Measurements from ENCODE around the gene ADARB1. TPM values are rescaled to one million over a fixed set of nuclear protein-coding genes. Genes with fewer than 3 reads are reported as not detected.
"Not testable (repeated sequence)": the region's sequence is repeated elsewhere in the genome, so short reads cannot be mapped to it uniquely, and the experiment has no call there.

Gene ADARB1
- total RNA-seq, 1 experiment from 2014 or later = 12.1 TPM

DNA sequence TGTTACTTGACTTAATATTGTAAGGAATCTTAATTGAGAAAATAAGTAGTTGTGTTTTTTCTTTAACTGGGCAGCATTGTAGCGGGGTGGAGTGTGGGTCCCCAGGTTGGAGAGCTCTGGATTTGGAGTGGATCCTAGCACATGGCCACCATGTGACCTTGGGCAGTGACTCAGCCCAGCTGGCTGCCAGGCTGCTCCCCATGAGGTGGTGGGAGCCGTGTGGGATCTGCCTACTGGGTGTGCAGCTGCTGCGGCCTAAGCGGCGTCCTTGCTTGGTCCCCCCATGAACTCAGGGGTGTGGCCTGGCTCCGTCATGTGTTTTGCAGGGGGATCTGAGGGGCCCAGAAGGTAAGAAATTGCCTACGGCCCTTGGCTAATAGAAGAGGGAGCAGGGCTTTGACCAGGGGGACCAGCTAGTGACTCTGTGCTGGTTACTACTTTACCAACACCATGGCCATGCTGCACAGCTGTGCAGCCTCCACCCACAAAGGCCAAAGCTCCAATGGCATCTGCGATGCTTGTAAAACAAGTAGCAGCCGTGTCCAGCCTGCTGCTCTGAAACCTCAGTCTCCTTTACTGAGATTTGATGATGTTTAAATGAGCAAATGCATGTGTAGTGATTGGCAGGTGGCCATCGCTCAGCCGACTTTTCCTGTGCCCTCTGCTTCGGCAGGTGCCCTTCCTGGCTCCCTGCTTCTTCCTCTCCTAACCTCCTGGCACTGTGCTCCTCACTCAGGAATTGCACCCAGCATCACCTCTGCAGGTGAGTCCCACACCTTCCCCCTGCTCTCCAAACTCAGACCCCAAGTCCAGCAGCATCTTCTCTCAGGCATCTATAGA lies 68.3 kb downstream of the ADARB1 start:
- BruUV-seq (replicated peaks) = no TSS peak
- Histone ChIP-seq H3F3A (ENCODE audit: insufficient read depth, low read depth) (no peaks in the 10 kb centered on the region), H4K20me1 (ENCODE audit: insufficient read depth) (no peaks in the 10 kb centered on the region), H3K79me2 (ENCODE audit: low read depth) (no peaks in the 10 kb centered on the region), H3K4me3 (no peak overlapping the region), H3K36me3 (ENCODE audit: low read depth) (no peaks in the 10 kb centered on the region), H3K9me2 (ENCODE audit: insufficient read depth) (no peaks in the 10 kb centered on the region), H3K9me3 (ENCODE audit: insufficient read depth, low read depth) (no peaks in the 10 kb centered on the region), H3K4me2 (no peak overlapping the region), H3K27ac (no peak overlapping the region), H2AFZ (no peak overlapping the region), H3K4me1 (replicated peaks; ENCODE audit: insufficient read depth) (no peaks in the 10 kb centered on the region; the same call in 1 of the 2 replicates), H3K27me3 (ENCODE audit: insufficient read depth, low read depth) (no peaks in the 10 kb centered on the region)
- TF ChIP-seq CTCF (conservative IDR thresholded peaks at IDR 0.05) = no peak
- TF ChIP-seq EZH2 (IDR thresholded peaks at IDR 0.05; ENCODE audit: low read depth) = no peak
- DNase-seq = no peak
- intact Hi-C loops (cut with micrococcal nuclease; ENCODE audit: unreplicated experiment) = loop anchor here (10.0 kb wide), 1 partner anchor 102 kb away; no protein-coding TSS in a partner anchor
- ChIA-PET CTCF (interaction anchor here (0.6 kb wide), 1 partner anchor 166 kb away, joined by 3 read pairs; no protein-coding TSS in a partner anchor), POLR2A (ENCODE audit: unreplicated experiment) (no interaction called here)

- Histone ChIP-seq H3K27ac (no peak overlapping the region), H3F3A (ENCODE audit: insufficient read depth, low read depth) (no peaks in the 10 kb centered on the region), H4K20me1 (ENCODE audit: insufficient read depth) (no peaks in the 10 kb centered on the region), H3K9me2 (ENCODE audit: insufficient read depth) (no peaks in the 10 kb centered on the region), H3K4me1 (replicated peaks; ENCODE audit: insufficient read depth) (no peaks in the 10 kb centered on the region), H3K27me3 (ENCODE audit: insufficient read depth, low read depth) (no peaks in the 10 kb centered on the region), H3K4me2 (no peak overlapping the region), H3K4me3 (no peak overlapping the region), H3K9me3 (ENCODE audit: insufficient read depth, low read depth) (no peaks in the 10 kb centered on the region), H3K36me3 (ENCODE audit: low read depth) (no peaks in the 10 kb centered on the region), H2AFZ (no peak overlapping the region), H3K79me2 (ENCODE audit: low read depth) (no peaks in the 10 kb centered on the region)
- ChIA-PET CTCF (no interaction called here), POLR2A (ENCODE audit: unreplicated experiment) (no interaction called here)
- DNase-seq = no peak
- no TSS peak for BruUV-seq (replicated peaks)
- no peak for TF ChIP-seq EZH2 (IDR thresholded peaks at IDR 0.05; ENCODE audit: low read depth)
- no peak for TF ChIP-seq CTCF (conservative IDR thresholded peaks at IDR 0.05)
- intact Hi-C loops (cut with micrococcal nuclease; ENCODE audit: unreplicated experiment) = loop anchor here (10.0 kb wide), 1 partner anchor 101 kb away; no protein-coding TSS in a partner anchor
Measured at GRCh38 chr21:45143855-45144254, 69.5 kb downstream of the ADARB1 start.

GRCh38 chr21:45145146-45145545 lies 70.8 kb downstream of the ADARB1 start:
- POLR2A ChIA-PET (ENCODE audit: unreplicated experiment) = no interaction called here

GRCh38 chr21:45145846-45146245 lies 71.5 kb downstream of the ADARB1 start:
- H2AFZ ChIP-seq; H4K20me1 ChIP-seq (ENCODE audit: insufficient read depth); H3K9me3 ChIP-seq (ENCODE audit: insufficient read depth, low read depth); H3K27me3 ChIP-seq (ENCODE audit: insufficient read depth, low read depth); H3K27ac ChIP-seq; H3K4me3 ChIP-seq; BruUV-seq (replicated peaks); CTCF ChIA-PET; H3K4me1 ChIP-seq (replicated peaks; ENCODE audit: insufficient read depth); POLR2A ChIA-PET (ENCODE audit: unreplicated experiment); DNase-seq; H3F3A ChIP-seq (ENCODE audit: insufficient read depth, low read depth); H3K4me2 ChIP-seq; H3K79me2 ChIP-seq (ENCODE audit: low read depth); H3K9me2 ChIP-seq (ENCODE audit: insufficient read depth); H3K36me3 ChIP-seq (ENCODE audit: low read depth): not testable (repeated sequence)
- intact Hi-C loops (cut with micrococcal nuclease; ENCODE audit: unreplicated experiment) = loop anchor here (10.0 kb wide), 1 partner anchor 99 kb away; no protein-coding TSS in a partner anchor

More at GRCh38 chr21:45145146-45145545, 70.8 kb downstream of the ADARB1 start:
- Histone ChIP-seq H4K20me1 (ENCODE audit: insufficient read depth) (no peaks in the 10 kb centered on the region), H3K9me3 (ENCODE audit: insufficient read depth, low read depth) (no peaks in the 10 kb centered on the region), H3K27me3 (ENCODE audit: insufficient read depth, low read depth) (no peaks in the 10 kb centered on the region), H3K4me2 (no peak overlapping the region), H3K4me1 (replicated peaks; ENCODE audit: insufficient read depth) (no peaks in the 10 kb centered on the region), H2AFZ (no peak overlapping the region), H3K36me3 (ENCODE audit: low read depth) (no peaks in the 10 kb centered on the region), H3K79me2 (ENCODE audit: low read depth) (no peaks in the 10 kb centered on the region), H3K4me3 (no peak overlapping the region), H3K27ac (no peak overlapping the region), H3F3A (ENCODE audit: insufficient read depth, low read depth) (no peaks in the 10 kb centered on the region), H3K9me2 (ENCODE audit: insufficient read depth) (no peaks in the 10 kb centered on the region)
- CTCF ChIA-PET = no interaction called here
- BruUV-seq (replicated peaks) = no TSS peak
- TF ChIP-seq EZH2 (IDR thresholded peaks at IDR 0.05; ENCODE audit: low read depth) (no peak), CTCF (conservative IDR thresholded peaks at IDR 0.05) (no peak)
- no peak for DNase-seq
- intact Hi-C loops (cut with micrococcal nuclease; ENCODE audit: unreplicated experiment) = loop anchor here (10.0 kb wide), 1 partner anchor 100 kb away; no protein-coding TSS in a partner anchor
